ENCODE measurements around the gene POLDIP3.
A peak's percentile ranks its signal among the peaks of the same experiment; 100 is the strongest.
"Not testable (repeated sequence)": the region's sequence is repeated elsewhere in the genome, so short reads cannot be mapped to it uniquely, and the experiment has no call there.

POLDIP3 gene

DNA sequence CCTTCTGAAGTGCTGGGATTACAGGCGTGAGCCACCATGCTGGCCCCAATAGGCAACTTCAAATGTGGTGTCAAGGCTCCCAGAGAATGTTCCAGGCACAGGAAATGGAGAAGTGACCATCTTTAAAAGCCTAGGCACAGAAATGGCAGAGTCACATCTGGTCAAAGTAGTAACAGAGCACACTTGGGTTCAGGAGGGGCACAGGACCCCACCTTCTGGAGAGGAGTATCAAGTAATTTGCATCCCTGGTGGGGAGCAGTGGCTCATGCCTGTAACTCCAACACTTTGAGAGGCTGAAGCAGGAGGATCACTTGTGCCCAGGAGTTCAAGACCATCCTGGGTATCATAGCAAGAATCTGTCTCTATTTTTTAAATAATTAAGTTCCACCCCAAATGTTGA is 31.7 kb downstream of the POLDIP3 start:
- no peak for DNase-seq

- peak; percentile 93 for DNase-seq
Measured at GRCh38 chr22:42581762-42582716, 32.6 kb downstream of the POLDIP3 start.

GRCh38 chr22:42581194-42581761 is 33.4 kb downstream of the POLDIP3 start:
- not testable (repeated sequence) for DNase-seq

DNA sequence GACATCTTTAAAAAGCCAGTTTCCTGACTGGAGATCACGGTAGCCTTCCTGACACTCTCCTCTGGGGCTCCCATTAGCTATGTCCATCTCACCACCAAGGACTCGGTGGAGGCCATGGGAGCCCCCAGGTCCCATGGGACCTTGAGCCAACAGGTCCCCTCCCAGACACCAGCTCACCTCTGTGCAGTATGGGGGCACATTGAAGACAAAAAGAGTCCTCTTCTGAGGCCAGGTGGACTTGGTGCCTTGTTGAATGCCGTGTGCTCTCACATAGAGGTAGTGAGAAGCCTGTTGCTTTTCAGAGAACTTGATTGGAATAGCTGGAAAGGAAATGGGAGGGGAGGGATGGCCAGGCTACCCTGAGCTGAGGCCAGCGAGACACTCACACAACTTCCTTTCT is 34.6 kb downstream of the POLDIP3 start:
- not testable (repeated sequence) for DNase-seq

- DNase-seq: no peak
Measured at GRCh38 chr22:42577623-42578240, 37.0 kb downstream of the POLDIP3 start.

GRCh38 chr22:42577141-42577540 is 37.5 kb downstream of the POLDIP3 start:
- not testable (repeated sequence) for DNase-seq

DNA sequence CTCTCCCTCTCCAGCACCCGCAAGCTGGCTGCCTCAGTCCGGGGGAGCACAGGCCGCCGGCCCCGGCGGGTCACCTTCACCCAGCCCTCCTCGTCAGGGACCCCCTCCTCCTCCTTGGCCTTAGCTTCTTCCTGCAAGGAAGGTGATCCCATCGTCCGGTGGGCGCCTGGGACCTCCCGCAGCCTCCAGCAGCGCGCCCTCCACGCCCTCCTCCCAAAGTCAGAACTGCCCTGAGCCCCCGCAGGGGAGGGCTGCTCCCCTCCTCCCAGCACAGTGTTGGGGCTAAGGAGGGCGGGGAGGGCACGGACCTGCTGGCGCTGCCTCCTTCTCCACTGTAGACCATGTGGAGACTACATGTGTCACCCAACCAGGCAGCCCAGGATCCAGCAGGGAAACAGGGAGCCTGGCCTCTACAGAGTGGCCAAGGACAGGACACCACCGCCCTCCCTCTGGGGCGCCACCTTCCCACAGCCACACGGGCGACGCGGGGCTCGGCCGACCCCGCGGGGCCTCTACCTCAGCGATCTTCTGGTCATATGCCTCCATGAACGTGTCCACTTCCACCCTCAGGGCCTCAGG is 38.6 kb downstream of the POLDIP3 start:
- not testable (repeated sequence) for DNase-seq

GRCh38 chr22:42574468-42574867 is 40.2 kb downstream of the POLDIP3 start:
- DNase-seq: not testable (repeated sequence)

DNA sequence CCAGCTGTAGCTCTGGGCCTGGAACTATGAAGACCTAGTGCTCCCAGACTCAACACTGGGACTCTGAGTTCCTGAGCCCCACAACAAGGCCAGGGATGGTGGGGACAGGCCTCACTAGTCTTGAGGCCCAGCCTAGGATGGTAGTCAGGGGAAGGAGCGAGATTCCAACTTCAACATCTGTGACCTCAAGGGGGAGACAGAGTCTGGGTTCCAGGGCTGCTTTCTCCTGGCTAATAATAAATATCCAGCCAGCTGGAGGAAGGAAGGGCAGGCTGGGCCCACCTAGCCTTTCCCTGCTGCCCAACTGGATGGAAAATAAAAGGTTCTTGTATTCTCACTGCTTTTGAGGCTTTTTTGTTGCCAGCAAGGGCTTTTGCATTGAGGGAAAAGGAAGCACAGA is 40.6 kb downstream of the POLDIP3 start:
- not testable (repeated sequence) for DNase-seq

- DNase-seq: not testable (repeated sequence)
Measured at GRCh38 chr22:42571068-42571467, 43.6 kb downstream of the POLDIP3 start.

DNA sequence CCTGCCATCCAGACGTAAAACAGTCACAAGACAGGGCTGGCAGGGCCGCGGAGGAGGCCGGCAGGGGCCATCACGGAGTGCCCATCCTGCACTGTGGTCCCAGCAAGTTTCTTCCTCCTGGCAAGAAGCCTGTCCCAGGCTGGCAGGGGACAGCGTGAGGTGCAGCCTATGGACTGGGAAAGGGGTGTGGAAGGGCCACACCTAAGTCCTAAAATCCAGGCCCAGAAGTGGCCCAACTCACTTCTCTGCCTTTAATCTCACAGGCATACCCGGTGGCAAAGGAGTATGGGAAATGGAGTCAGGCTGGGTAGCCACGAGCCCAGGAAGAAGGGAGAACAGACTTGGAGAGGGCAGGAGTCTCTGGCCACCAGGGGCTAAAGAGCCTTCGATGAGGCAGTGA is 44.1 kb downstream of the POLDIP3 start:
- not testable (repeated sequence) for DNase-seq

- DNase-seq: not testable (repeated sequence)
Measured at GRCh38 chr22:42567950-42568349, 46.7 kb downstream of the POLDIP3 start.

- no peak for DNase-seq
Measured at GRCh38 chr22:42565956-42566355, 48.7 kb downstream of the POLDIP3 start.

DNA sequence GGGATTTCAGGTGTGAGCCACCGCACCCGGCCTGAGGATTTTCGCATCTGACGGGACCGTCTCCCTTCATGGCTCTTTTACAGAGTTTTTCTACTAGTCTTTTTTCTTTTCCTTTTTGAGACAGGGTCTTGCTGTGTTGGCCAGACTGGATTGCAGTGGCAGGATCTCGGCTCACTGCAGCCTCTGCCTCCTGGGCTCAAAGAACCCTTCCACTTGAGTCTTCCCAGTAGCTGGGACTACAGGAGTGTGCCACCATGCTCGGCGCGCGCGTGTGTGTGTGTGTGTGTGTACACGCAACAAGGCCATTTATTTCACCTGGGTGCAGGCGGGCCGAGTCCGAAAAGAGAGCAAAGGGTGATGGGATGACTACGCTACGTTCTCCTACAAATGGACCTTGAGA is 50.0 kb downstream of the POLDIP3 start:
- no peak for DNase-seq

DNA sequence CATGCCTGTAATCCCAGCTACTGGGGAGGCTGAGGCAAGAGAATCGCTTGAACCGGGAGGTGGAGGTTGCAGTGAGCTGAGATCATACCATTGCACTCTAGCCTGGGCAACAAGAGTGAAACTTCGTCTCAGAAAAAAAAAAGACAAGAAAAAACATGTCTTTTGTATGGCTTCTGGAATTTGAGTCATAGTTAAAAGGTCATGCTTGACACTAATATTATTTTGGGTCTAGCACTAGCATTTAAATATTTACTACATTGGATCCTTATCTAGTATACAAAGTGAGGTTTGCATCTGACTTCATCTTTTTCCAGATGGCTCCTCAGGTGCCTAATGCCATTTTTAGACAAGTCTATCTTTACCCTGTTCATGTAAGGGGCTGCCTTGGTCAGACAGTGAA is 50.7 kb downstream of the POLDIP3 start:
- not testable (repeated sequence) for DNase-seq

GRCh38 chr22:42562684-42563083 is 52.0 kb downstream of the POLDIP3 start:
- no peak for DNase-seq

DNA sequence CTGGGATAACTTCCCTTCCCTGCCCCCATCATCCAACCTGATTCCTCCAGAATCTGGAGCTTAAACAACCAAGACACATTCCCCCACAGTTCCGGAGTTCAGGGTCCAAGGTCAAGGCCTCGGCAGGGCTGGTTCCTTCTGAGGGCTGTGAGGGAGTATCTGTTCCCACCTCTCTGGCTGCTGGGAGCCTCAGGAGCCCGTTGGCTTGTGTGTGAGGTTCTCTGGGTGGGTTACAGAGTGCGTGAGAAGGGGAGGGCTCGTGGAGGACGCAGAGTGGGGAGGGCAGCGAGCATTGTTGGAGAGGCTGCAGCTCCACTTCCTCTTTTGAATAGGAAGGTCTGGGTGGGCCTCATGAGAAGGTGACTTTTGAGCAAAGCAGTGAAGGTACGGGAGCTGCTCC is 52.4 kb downstream of the POLDIP3 start:
- no peak for DNase-seq

DNA sequence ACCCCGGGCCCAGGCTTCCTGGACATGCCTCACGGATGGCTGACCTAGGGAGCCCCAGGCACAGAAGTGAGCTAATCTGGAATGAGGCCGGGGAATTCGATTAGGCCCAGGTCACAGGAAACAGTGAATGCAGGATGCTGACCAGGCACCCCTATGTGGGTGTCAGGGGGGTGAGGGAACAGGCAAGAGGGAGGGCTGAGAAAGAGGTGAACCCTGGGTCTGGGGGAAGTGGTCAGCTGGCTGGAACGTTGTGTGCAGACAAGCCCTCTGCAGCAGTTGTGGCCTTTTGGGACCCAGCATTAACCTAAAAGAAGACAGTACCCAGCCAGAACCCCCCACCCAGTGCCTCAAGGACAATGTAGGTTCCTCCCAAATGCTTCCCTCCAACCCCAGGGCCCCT is 52.8 kb downstream of the POLDIP3 start:
- no peak for DNase-seq

DNA sequence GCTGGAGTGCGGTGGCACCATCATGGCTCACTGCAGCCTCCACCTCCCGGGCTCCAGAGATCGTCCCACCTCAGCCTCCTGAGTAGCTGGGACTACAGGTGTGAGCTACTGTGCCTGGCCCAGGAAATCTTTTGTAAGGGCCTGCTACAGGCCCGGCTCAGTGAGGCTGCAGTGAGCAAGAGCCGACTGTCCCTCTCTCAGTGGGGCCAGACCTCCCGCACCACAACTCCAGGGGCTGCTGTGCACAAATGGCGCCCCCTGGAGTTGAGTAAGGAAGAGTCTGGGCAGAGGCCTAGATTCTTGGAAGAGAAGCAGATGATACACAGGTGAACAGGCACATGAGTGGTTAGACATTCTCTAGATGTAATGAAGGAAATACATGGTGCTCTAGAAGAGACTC is 53.9 kb downstream of the POLDIP3 start:
- no peak for DNase-seq

GRCh38 chr22:42560381-42560780 is 54.3 kb downstream of the POLDIP3 start:
- DNase-seq: no peak

DNA sequence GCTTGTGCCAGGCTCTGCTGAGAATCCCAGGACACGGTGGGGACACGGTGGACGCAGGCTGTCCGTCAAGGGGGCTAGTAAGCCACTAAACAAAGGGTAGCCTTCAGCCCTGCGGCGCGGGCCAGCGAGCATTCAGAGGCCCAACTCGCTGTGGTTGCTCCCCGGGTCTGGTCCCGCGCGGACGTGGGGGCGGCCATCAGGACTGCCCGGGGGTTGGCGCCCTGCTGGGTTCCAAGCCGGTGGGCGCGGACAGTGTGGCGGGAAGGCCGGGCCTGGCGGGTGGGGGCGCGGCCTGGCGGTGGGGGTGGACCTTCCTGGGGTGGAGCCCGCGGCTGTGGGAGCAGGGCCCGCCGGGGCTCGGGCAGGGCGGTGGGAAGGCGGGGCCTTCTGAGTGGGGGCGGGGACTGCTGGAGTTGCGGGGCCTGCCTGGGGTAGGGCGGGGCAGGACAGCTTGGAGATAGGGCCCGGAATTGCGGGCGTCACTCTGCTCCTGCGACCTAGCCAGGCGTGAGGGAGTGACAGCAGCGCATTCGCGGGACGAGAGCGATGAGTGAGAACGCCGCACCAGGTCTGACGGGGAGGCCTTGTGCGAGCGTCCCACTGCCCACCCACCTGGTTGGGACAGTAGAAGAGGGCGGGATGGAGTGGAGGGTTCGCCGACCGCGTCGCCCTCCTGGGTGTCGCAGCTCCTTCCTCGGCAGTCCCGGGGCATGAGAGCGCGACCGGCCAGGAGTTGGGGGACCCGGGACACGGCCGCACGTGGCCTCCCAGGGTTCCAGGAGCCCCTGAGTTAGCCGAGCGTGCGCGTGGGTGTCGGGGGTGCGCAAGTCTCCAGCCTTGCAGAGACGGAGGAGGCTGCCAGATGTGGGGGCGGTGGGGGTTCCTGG is 61.0 kb downstream of the POLDIP3 start, which contains the start of gene SERHL2:
Gene SERHL2, plus strand, starts transcription at position 482 of the 887 bp plus-strand sequence. Its CDS starts 65 bp downstream, at position 547.
- DNase-seq: peak; percentile 93

GRCh38 chr22:42552294-42552647 is 62.4 kb downstream of the POLDIP3 start:
- not testable (repeated sequence) for DNase-seq
